Measurements from ENCODE around the gene ATXN1.

ATXN1 gene

DNA sequence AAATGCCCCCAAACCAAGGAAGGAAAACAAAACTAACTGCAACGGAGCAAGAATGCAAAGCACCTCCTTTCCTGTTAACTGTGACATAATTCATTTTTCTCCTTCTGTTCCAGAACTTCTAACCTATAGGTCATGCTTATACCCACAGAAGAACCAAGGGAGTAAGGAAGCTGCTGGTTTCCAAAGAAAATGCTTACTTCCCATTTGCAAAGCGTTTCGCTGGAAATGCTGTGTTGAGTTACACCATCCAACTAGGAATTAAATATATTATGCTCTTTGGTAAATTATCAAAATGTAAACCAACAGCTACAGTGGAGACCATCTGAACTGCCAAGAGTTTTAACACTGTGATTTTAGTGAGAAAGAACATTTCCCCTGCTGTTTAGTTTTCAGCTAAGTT is 42.9 kb downstream of the ATXN1 start:
- DNase-seq (ENCODE audit: low spot score), result no peak
- no peak for TF ChIP-seq CTCF (IDR thresholded peaks at IDR 0.05; ENCODE audit: extremely low read depth, missing control alignments)

GRCh38 chr6:16717275-16717942 is 43.9 kb downstream of the ATXN1 start:
- no peak for DNase-seq (ENCODE audit: low spot score)
- TF ChIP-seq CTCF (IDR thresholded peaks at IDR 0.05; ENCODE audit: extremely low read depth, missing control alignments), result no peak

- TF ChIP-seq CTCF (IDR thresholded peaks at IDR 0.05; ENCODE audit: extremely low read depth, missing control alignments), result no peak
- no peak for DNase-seq (ENCODE audit: low spot score)
Measured at GRCh38 chr6:16716321-16716858, 44.9 kb downstream of the ATXN1 start.

DNA sequence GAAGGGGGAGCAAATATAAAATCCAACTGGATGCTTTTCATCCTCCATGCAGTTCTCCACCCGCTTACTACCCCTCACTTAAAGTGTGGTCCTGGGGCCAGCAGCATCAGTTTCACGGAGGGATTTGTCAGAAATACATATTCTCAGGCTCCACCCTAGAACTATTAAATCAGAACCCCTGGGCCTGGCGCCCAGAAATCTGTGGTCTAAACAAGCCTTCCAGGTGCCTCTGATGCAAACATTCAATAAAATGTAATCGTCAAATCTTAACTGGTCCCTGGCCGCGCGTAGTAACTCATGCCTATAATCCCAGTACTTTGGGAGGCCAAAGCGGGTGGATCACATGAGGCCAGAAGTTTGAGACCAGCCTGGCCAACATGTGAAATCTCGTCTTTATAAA is 47.7 kb downstream of the ATXN1 start:
- TF ChIP-seq CTCF (IDR thresholded peaks at IDR 0.05; ENCODE audit: extremely low read depth, missing control alignments), result no peak
- no peak for DNase-seq (ENCODE audit: low spot score)

GRCh38 chr6:16712931-16713484 is 48.3 kb downstream of the ATXN1 start:
- no peak for DNase-seq (ENCODE audit: low spot score)
- peak; percentile 37 for TF ChIP-seq CTCF (IDR thresholded peaks at IDR 0.05; ENCODE audit: extremely low read depth, missing control alignments)

- no peak for TF ChIP-seq CTCF (IDR thresholded peaks at IDR 0.05; ENCODE audit: extremely low read depth, missing control alignments)
- no peak for DNase-seq (ENCODE audit: low spot score)
Measured at GRCh38 chr6:16712255-16712930, 48.9 kb downstream of the ATXN1 start.
